Measurements from ENCODE around the gene BCL3. TPM values are rescaled to one million over a fixed set of nuclear protein-coding genes. Genes with fewer than 3 reads are reported as not detected.

Gene BCL3
- total RNA-seq, 1 experiment from 2014 or later: 37.9 TPM

GRCh38 chr19:44741841-44742329 is 6.6 kb upstream of the BCL3 start:
- Histone ChIP-seq H3K27ac (ENCODE audit: low read depth, low read length) (peak overlapping the region; percentile 95), H4K20me1 (ENCODE audit: insufficient read depth) (no peaks in the 10 kb centered on the region), H3K79me2 (ENCODE audit: insufficient read depth, low read length) (no peaks in the 10 kb centered on the region), H3K27me3 (ENCODE audit: insufficient read depth, low read length) (no peaks in the 10 kb centered on the region), H3K4me1 (ENCODE audit: control insufficient read depth in 1 of 2, insufficient read depth in 2 of 2, low read length in 2 of 2) (peaks cover 88 to 96% of the 10 kb centered on the region in 2 experiments), H3K9ac (ENCODE audit: low read length) (peak overlapping the region; percentile 77), H3K4me3 (replicated peaks in 1 of 2; ENCODE audit: low read depth in 1 of 2, low read length in 2 of 2) (peak overlapping the region; percentile 13 to 44), H2AFZ (ENCODE audit: low read depth, low read length, poor library complexity, severe bottlenecking) (no peak overlapping the region), H3K9me3 (ENCODE audit: control insufficient read depth in 1 of 2, insufficient read depth in 1 of 2, low read depth in 1 of 2, low read length in 2 of 2) (no peaks in the 10 kb centered on the region), H3K4me2 (ENCODE audit: low read length) (peak overlapping the region; percentile 76), H3K9me2 (ENCODE audit: insufficient read depth) (no peaks in the 10 kb centered on the region), H3K36me3 (ENCODE audit: control insufficient read depth in 1 of 2, insufficient read depth in 2 of 2, low read length in 2 of 2) (no peaks in the 10 kb centered on the region)
- ChIA-PET POLR2A (interaction anchor here (0.7 to 5.8 kb wide), 7 partner anchors 9 to 53 kb away, joined by 3 to 36 read pairs (median 5); no protein-coding TSS in a partner anchor), CTCF (interaction anchor here (0.6 to 3.5 kb wide), 5 partner anchors 18 to 159 kb away, joined by 3 to 25 read pairs (median 3); no protein-coding TSS in a partner anchor), RAD21 (ENCODE audit: low non-redundant PET in 1 of 2, low total read pairs in 2 of 2, uncharacterized antibody in 2 of 2, unreplicated experiment in 2 of 2) (interaction anchor here (0.6 to 1.5 kb wide), 7 partner anchors 11 to 124 kb away, joined by 3 to 10 read pairs (median 4); no protein-coding TSS in a partner anchor)
- ATAC-seq: peak; percentile 83
- TF ChIP-seq JUND (IDR thresholded peaks at IDR 0.05) (peak; percentile 92), SIN3A (IDR thresholded peaks at IDR 0.05; ENCODE audit: low read depth) (peak; percentile 85), SP1 (IDR thresholded peaks at IDR 0.05; ENCODE audit: low read depth) (peak; percentile 95), ZFX (IDR thresholded peaks at IDR 0.05) (peak; percentile 25; the same call in 1 of the 2 replicates), SRF (IDR thresholded peaks at IDR 0.05; ENCODE audit: low read depth) (no peak), ATF3 (IDR thresholded peaks at IDR 0.05) (no peak), CEBPB (IDR thresholded peaks at IDR 0.05; ENCODE audit: low read depth) (peak; percentile 100), ELF1 (IDR thresholded peaks at IDR 0.05; ENCODE audit: borderline replicate concordance, low read depth) (no peak), RAD21 (IDR thresholded peaks at IDR 0.05; ENCODE audit: low read depth) (no peak; the same call in 1 of the 2 replicates), POLR2AphosphoS5 (IDR thresholded peaks at IDR 0.05; ENCODE audit: low read depth, low read length) (peak; percentile 89), EGR1 (IDR thresholded peaks at IDR 0.05; ENCODE audit: low read depth) (no peak), MAX (IDR thresholded peaks at IDR 0.05) (peak; percentile 89), TCF7L2 (IDR thresholded peaks at IDR 0.05; ENCODE audit: borderline replicate concordance, extremely low read depth, insufficient read depth, insufficient read length) (peak; percentile 83), FOSL1 (IDR thresholded peaks at IDR 0.05; ENCODE audit: low read depth) (peak; percentile 88), YY1 (IDR thresholded peaks at IDR 0.05; ENCODE audit: extremely low read depth, insufficient replicate concordance, low read depth, low read length) (peak; percentile 65), POLR2A (IDR thresholded peaks at IDR 0.05; ENCODE audit: borderline replicate concordance, extremely low read depth, insufficient read depth, insufficient read length) (peak; percentile 33), CBX3 (IDR thresholded peaks at IDR 0.05; ENCODE audit: low read depth) (peak; percentile 89)
- peak; percentile 98 for DNase-seq (ENCODE audit: low read depth, low spot score)
- BruUV-seq (replicated peaks): no TSS peak
- intact Hi-C loops (cut with micrococcal nuclease): loop anchor here (5.0 kb wide), 1 partner anchor 35 kb away; the partner anchor contains the start of gene CBLC
